Activated CD4-positive, alpha-beta T cell treated with anti-CD3 and anti-CD28 coated beads for 48 hours (primary cell): ENCODE data around the gene ZXDC.

Experiments used
- DNase-seq: peaks from one replicate; pipeline ENCODE4 v3.0.0-alpha.2; 2020

Gene ZXDC

DNA sequence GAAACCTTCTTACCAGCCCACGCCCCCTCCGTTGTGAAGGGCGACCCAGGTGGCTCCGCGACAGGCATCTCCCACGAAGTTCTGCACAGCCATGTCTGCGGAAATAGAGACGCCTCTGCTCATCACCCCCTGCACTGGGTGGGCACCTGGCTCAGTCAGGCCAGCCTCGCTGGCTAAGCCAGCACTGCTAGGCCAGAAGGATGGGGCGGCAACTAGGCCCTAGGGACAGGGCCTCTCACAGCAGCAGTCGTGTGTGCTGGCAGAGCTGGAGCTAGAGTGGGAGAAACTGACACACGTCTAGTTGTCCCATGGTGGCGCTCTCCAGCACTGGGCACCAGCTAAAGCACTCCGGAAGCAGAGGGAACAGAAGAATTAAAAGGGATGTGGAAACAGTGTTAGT, 12.5 kb upstream of the ZXDC start:
- DNase-seq, result no peak

DNA sequence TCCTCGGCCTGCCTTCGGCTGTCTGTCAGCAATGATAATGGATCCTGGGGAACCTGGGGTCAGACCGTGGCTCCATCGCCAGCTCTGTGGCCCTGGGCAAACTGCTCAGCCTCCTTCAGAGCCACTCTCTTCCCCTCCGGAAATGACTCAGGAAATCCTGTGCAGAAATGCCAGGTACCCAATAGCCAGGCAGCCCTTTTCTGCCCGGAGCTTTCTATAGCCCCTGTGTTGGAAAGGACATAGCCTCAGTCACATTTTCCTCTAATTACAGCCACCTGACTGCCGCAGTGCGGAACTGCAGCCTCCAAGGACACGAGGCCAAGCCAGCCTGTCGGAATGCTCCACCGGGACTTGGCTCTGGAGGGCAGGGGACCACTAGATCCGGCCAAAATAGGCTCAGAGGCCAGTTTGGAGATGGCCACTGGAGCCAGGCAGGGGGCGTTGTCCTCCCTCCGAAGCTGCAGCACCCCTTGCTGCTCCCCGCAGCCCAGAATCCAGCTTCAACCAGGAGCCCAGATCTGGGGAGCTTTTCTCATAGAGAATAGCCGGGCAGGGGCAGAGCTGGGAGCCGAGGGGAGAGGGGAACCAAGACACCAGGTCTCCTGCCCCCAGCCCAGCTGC, 11.6 kb upstream of the ZXDC start:
- peak; percentile 10 for DNase-seq

DNA sequence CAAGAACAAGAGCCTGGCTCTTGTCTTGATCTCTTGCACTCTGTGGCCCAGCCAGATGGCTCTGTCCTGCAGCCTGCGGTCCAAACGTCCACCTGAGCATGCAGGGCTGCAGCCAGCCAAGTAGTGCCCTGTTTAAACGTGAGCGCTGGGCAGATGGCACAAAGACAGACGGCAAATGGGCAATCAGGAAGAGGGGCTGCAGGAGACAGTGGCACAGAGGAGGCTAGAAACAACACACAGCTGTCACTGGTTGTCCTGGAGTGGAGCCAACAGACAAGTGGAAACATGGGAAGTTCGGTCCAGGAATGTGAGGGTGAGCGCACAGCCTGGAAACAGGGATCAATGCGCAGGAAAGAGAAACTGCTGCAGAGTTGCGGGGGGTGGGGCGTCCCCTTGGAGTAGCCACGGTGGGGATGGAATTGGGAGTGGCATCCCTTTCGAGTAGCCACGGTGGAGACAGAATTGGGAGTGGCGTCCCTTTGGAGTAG, 10.7 kb upstream of the ZXDC start:
- no peak for DNase-seq

DNA sequence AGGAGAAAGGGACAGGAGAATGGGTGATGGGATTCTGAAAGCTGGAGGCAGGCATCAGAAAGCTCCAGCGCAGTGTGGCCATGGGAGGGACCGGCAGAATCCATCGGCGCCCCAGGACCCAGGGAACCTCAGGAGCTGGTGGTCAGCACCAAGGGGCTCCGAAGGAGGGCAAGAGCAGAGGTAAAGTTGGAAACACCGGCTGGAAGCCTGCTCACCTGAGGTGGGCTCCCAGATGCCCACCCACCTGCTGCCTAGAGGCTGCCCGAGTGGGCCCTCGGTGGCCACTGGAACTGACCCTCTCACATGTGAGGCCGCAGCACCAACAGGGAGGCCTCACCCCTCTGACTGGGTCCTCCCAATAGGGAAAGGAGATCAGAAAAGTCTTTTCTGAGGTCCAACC, 10.3 kb upstream of the ZXDC start:
- no peak for DNase-seq

DNA sequence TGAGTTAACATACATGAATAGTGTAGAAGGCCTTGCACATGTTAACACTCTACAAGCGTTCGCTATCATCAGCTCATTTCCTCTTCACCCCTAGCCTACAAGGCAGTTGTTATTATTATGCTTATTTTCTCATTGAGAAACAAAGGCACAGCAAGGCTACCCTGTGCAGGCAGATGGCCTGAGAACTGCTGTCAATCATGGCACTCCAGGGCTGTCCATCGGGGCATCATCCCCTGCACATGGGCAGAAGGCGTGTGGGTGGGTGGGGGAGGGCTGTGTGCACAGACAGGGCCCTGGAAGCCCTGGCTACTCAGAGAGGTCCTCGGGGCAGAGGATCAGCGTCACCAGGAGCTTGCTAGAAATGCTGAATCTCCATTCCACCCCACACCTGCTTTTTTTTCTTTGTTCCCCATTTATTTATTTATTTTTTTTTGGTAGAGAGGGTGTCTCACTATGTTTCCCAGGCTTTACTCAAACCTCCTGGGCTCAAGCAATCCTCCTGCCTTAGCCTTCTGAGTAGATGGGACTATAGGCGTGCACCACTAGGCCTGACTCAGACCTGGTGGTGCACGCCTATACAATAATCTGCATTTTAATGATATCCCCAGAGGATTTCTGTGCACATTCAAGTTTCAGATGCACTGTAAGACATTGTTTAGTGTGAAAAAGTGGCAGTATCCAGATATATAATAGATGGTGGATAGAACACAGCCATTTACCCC, 9.6 kb upstream of the ZXDC start:
- DNase-seq, result no peak

DNA sequence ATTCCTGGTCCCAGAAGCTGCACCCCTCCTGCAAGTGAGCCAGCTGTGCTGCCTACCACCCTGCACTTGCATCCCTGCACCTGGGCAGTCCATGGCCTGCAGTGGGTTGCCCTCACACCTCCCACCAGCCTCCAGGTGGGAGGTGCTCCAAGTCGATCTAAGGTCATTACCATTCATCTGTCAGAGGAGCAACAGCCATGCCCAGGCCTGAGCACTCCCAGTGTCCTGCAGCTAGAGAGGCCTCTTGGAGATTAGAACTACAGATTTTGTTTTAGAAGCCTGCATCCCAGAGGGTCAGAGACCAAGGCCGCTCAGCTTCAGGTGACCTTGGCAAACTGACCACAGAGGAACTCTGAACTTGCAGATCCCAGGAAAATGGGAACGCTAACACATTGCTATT, 9.0 kb upstream of the ZXDC start:
- DNase-seq, result no peak

DNA sequence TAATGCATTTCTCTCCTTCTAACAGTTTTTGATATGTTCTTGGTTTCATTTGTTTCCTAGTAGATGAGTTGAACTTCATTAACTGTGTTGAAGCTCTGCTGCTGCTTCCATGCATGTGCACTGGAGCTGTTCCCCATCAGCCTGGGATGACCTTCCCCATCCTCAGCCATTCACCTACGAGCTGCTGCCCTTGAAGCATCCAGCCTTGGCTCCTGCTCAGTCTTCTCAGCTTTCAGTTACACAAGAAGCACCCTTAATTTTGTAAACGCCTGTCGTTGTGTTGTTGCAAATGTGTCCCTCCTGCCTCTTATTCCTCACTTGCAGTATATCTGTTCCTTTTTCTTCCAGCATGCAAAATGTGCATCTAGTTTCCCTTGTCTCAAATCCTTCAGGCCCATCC, 8.5 kb upstream of the ZXDC start:
- no peak for DNase-seq

DNA sequence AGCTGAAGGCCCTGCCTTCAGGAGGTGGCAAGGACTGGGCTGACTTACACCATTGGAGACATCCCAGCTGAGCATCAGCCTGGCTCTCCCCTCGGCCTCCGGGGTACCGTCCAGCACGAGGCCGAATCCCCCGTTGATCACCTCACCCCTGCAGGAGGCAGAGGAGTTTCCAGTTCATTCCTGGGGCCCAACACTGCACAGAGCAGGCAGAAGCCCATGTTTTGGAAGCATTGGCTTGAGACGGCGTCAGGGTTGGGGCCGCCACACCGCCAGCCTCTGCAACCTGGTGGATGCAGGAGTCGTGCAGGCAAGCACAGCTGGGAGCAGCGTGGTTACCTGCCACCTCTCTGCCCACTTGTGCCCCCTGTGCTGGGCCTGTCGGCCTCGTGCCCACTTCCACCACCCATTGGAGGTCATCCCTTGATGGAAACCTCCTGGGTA, 7.7 kb upstream of the ZXDC start:
- no peak for DNase-seq

DNA sequence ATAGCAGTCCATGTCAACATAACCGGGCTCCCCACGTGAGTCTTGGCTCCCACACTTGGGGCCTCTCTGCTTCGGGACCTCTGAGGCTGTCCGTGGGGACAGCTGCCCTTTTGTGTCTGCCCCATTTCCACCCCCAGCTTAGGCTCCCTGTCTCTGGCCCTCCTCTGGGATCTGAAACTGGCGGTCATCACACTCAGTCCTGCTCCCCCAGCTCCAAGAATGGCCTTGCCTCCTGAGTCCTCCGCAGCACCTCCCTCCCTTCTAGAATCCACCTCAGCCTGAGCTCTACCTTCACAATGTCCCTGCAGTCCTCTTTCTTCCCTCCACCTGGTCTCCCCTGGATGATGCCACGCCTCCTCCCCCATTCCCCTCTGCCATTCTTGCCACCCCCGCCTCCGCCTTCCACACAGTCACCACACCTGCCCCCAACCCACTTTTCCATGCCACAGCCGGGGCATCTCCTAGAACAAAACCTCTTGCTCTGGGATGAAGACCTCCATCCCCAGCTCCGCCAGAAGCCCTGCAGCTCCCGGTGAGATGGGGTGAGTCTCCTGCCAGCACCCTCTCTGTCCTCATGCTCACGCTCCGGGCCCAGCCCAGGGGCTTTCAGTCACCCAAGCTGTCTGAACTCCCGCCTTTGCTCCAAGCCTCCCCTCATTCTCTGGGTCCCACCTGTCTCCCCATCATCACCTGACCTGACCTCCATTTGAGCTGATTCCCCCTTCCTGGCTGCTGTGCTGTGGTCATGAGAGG, 7.0 kb upstream of the ZXDC start:
- no peak for DNase-seq

DNA sequence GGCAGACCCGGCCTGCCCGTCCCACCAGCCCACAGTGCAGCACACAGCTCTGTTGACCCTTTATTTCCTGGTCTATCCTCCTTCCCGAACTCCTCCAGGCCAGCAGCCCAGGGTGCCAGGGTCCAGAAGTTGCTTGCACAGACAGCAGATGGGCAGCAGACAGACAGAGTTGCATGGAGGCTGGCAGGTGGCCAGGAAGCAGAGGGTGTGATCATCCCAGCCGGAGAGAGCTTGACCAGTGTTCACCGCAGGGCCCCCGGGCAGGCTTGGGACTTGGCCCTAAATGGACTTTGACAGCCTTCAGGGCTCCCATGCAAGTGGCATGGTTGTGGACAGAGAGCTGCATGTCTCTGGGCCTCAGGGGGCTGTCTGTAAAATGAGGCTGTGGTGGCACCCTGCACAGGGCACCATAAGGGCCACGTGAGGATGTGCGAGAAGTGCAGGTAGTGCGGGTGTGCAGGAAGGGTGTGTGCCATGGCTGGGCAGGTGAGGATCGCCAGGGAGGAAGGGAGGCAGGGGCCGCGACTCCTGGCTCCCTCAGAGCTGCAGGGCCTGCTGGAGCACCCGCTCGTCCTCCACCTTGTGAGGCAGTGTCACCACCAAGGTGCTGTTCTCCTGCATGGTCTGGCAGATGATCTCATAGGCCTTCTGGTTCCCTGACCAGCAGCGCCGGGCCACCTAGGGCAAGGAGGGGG, 6.3 kb upstream of the ZXDC start:
- no peak for DNase-seq

DNA sequence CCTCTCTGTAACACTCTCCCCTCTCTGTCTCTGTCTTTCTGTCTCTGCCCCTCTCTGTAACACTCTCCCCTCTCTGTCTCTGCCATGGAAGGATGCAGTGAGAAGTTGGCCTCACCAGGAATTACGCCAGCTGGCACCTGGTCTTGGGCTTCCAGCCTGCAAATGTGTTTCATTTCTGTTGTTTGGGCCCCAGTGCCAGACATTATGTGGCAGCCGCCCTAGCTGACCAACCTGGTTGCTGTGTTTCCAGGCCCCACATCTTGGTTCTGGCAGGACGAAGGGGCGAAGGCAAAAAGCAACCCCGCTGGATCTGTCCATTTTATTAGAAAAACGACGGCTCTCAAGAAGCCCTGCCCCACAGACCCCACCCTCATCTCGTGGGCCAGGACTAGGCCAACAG, 5.2 kb upstream of the ZXDC start:
- DNase-seq, result no peak

DNA sequence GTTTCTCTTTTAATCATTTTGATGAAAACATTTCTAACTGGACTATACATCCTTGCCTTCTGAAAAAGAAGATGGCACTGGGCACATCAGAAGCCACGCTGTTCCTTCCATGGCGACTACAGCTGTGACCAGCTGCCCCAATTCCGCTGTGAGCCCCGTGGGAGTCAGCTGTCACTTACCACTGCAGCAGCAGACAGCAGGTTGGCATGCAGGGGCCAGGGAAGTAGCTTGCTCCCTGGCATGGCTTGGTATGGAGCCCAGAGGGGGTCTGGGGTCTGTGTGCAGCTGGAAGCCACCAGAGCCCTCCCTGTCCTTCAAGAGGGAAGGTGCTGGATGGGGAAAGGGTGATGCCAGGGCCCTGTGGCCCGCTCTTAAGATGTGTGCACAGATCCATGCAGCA, 4.5 kb upstream of the ZXDC start:
- DNase-seq, result no peak

DNA sequence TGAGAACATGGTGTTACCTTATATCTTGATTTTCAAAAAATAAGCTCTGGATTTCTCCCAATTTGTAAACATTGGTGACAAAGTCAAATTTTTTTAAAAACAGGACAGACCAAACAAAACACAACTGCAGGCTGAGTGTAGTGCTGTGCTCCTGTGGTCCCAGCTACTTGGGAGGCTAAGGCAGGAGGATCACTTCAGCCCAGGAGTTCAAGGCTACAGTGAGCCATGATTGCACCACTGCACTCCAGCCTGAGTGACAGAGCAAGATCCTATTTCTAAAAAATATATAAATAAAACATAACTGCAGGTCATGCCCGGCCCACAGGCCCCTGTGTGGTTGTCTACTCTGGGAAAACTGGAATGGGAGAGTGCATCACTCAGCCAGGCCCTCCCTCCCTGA, 4.0 kb upstream of the ZXDC start:
- no peak for DNase-seq

DNA sequence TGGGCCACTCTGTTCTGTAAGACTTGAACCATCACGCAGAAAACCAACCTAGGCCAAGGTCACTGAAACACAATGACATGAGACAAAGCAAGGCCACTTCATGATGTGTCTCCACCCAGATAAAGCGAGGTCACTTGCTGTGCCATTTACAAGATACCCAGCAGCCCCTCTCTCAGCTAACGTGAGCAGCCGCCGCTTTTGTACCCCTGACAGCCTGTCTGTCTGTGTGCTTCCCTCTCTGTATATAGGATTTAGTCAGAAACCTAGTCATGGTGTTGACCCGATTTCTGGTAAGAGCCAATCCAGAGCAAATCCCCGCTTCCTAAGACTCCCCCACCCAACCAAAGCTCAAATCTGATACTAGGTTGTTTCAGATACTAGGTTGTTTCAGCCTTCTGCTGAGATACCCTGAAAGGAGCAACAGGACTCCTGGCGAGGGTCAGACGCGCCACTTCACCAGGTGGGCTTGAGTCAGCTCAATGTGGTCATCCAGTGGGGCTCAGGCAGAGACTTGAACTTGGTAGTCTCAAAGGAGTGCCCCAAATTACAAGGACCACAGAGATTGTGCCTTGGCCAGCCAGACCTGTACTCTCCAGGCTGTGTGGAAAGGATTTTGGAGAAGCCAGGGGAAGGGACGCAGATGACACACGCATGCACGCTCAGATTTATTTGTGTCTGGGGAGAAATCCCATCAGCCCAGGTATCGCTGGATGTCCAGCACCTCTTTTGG, 3.1 kb upstream of the ZXDC start:
- DNase-seq, result no peak

DNA sequence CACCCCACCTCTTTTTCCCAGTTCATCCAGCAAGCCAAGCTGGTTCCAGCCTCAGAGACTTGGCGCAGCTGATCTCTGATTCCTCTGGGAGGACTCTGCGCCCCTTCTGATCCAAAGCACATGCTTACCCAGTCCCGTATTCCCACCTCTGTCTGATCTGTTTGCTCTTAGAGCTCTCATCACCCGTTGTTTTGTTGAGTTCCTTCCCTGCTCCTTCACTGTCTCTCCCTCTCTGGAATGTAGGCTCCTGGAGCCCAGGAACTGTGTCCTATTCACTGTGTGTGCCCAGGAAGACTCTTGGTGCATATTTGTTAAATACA, 1.3 kb upstream of the ZXDC start:
- no peak for DNase-seq

DNA sequence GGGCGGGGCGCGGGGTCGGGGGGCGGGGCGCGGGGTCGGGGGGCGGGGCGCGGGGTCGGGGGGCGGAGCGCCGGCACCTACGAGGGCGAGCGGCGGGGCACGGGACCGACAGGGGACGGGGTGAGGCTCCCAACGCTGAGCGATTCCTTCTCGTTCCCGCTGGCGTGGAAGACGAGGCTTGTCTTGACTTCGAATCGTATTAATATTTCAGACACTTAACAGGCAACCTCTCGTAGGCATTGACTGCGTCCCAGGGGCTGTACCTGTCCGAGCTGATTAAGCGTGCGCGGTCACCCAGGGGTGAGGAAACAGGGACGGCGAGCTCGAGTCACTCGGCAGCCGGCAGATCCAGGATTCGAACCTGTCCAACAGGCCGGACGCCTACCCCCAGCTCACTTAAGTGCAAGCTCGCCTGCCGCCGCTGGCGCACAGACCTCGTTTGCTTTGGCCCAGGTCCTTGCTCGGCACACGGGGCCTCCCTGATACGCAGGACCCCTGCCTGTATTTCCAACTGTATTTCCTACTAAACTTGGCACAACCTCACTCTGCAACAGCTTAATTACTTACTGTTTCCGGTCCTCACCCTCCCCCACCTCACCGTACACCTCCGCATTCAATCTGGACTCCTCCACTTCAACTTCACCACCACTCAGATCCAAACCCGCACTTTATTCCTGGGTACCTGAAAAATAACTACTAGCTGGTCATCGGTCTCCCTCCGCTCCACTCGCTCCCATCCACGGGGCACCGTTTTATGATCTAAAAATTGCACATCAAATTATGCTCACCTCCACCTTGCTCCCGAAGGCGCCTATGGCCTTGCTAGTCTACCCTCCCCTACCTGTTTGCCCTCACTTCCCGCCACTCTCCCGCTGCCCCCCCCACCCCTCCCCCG, 722 bp upstream of the ZXDC start:
- DNase-seq, result no peak

DNA sequence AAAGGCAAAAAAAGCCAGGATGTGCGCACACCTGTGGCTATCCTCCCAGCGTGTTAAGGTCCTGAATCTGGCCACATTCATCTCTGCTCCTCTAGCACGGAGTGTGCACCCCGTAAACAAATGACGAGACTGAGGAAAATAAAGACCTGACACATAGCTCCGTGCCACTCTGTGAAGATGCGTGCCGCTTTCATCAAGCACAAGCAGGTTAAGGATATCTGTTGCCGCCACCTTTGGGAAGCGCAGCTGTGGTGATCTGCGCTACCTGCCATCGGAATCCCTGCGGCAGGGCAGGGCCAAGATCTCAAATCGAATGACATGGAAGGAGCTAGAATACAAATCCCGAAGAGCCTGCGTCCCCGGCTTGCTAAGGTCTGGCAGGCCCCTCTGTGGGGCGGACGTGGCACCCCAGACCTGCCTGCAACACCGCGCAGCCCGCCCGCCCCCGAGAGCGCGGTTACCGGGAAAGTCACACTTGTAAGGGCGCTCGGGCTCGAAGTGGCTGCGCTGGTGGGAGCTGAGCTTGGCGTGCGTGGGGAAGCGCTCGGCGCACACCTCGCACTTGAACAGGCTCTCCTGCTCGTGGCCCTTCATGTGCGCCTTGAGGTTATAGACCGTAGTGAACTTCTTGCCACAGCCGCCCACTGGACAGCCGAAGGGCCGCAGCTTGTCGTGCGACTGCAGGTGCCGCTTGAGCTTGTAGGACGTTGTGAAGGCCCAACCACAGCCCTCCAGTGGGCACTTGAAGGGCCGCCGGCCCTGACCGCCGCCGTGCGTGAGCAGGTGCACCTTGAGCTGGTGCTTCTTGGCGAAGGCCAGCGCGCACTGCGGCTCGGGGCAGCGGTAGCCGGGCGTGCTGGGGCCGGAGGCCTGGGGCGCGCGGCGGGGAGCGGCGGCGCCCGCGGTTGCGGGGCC, 936 bp downstream of the ZXDC start:
- DNase-seq, result peak; percentile 47

DNA sequence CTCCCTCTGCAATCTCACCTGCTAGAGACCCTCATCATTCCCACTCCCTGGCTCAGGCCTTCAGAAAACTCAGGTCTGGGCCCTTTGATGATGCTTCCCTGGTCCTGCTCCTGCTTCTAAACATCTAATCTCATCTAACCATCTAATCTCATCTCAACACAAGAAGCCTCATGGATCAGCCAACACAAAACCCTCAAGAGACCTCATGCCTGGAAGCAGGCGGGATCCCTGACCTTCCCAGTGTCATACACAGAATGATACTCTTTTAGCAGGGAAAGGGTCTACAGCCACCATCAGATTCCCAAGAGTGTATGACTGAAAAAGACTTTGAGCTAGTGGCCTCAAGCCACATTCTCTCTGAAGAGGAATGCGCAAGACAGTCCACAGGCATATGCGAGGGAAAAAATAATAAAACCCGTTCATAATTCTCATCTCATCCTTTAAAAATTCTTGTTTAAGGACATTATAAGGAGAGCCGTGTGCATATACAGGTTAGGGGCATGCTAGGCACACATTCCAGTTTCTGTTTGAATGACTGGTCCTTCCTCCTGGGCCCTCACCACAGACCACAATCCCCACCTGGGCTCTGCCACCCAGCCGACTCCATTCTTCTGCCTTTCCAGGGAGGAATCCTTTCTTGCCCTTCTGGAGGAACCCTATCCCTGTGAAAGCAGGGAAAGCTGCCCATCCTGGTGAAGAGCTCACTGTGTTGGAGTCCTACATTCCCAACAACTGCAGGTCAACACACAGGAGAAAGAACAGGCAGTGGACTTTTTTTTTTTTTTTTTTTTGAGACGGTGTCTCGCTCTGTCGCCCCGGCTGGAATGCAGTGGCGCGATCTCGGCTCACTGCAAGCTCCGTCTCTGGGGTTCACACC, 2.2 kb downstream of the ZXDC start:
- peak; percentile 30 for DNase-seq

DNA sequence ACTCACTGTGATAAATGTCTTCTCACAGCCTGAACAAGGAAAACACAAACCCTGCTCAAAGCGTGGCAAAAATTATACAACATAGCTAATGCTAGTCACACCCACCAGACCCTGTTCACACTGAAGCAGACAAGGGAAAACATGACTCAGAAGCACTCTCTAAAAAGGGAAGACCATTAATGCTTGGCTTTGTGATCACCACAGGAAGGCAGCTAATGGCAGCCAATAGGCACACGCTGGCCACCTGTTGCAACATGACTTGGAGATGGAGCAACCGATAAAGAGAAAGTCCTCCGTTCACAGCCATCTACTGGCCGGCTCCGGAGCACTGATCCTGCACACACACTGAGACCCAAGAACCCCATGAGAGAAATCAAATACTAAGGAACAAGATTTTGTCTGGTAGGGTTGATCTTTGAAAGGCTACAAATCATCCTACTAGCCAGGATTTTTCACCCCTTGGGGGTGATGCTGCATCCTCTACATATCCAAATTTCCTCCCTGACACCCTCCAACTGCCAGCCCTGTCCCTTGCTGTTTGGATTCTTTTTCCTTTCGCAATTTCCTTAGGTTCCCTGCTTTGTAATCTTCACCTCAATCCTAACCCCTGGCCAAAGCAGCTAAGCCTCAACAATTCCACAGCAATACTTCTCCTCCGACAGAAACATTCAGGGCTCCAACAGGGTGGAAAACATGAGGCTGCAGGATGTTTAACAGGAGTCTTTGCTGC, 3.2 kb downstream of the ZXDC start:
- DNase-seq, result peak; percentile 8
